HTR-8/SVneo (cell line): ENCODE measurements around the gene OR6C3.
"Not testable (repeated sequence)": the region's sequence is repeated elsewhere in the genome, so short reads cannot be mapped to it uniquely, and the experiment has no call there.

ENCODE experiments used
- DNase-seq: peaks from one replicate; pipeline ENCODE4 v3.0.0; 2011; ENCODE audit warnings: low spot score, mixed read lengths; ENCODE audit not compliant: insufficient read length
- FAIRE-seq: peaks from 2 replicates; lab custom pipeline; 2011; peaks lifted over from hg19 to GRCh38; lab: Jason Lieb, UNC

The OR6C3 gene

DNA sequence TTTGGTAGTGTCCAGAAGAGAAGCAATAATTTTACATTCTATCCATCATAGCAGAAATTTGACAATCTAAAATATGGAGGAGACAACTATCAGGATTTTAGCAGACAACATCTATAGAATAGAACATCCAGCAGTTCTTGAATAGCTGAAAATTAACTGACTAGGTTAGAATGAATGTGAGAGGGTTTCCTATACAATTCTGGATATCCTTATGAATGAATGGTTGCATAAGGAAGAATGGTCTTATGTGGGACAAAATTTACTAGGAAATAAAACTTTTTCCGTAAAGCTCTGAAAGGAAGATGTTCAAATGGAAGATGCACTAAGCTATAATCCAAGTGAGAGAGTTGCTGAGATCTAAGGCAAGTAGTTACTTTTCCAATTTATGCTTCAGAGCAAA lies at the start of gene OR6C3:
OR6C3 (plus strand) TSS at position 301 of the 400 bp plus-strand sequence. CDS start 955 bp downstream, outside the sequence.
- no peak for FAIRE-seq

DNA sequence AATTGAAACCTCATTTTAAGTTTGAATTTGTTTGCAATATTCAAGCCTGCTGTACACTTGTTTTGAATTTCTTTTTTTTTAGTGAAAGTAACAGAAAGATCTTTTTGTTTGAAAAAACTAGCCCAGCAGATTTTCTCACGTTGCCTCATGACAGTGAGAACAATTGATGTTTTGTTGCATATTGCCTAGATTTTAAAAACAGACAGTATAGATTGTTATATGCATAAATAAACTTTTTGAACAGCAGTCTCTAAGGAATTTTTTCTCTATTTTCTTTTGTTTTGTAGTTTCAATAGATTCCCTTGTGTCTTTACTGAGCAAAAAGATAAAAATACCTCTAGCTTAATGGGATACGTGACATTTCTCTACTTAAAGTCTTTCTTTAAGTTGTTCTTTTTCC lies 49.6 kb upstream of the OR6C3 start:
- FAIRE-seq: no peak
- DNase-seq: no peak

More for the DNA sequence above, at the start of gene OR6C3:
- DNase-seq: no peak

DNA sequence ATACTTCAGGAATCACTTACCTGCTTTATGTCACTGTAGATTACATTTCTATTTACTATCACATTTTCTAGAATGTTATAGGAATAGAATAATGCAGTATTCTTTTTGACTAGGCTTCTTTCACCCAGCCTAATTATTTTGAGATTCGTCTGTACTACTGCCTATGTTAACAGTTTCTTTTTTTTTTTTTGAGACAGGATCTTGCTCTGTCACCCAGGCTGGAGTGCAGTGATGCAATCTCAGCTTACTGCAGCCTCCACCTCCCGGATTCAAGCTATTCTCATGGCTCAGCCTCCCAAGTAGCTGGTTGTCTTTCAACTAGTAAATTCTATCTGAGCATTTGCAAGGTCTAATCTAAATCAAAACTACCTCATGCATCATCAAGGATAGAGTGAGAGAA lies 40.5 kb upstream of the OR6C3 start:
- FAIRE-seq (no peak), DNase-seq (no peak)

DNA sequence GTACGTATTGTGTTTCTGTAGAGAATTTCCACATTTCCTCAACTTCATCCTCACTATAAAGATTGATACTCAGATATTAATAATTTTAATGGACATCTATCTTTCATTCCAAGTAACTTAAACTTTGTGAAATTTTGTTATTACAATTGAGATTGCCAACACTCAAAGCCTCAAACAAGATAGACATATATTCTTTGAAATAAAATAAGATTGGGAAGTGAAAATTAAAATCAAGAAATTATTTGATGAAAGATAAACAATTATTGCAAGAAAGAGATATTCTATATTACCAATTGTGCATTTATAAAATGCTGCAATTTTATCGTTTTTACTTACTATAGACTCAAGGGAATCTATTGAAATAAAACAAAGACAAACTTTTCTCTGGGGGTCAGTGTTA lies 34.1 kb upstream of the OR6C3 start, which contains the start of gene OR6C6:
OR6C6 (minus strand) TSS at position 101 of the 400 bp plus-strand sequence. CDS start 1,337 bp downstream, outside the sequence.
- FAIRE-seq: no peak

DNA sequence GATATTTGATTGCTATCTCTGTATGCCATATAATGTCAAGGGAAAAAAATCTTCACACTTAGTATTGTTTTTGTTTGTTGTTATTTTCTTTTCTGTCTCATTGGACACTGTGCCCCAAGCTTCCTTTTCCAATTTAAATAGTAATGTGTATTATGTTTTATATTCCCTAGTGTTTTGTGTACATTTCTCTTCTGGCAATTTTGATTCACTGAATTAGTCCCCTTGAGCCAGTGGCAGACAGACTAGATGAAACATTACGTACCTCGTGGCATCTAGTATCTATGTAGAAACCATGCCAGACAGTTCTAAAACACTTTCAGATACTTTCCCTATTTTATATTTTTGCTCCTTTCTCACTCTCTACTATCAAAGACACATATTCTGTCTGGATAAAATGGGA lies 16.5 kb upstream of the OR6C3 start, which contains the start of gene OR6C1:
OR6C1 (plus strand) TSS at position 301 of the 400 bp plus-strand sequence. CDS start 6,257 bp downstream, outside the sequence.
- DNase-seq: no peak

More for the DNA sequence above, 34.1 kb upstream of the OR6C3 start, which contains the start of gene OR6C6:
- DNase-seq: no peak

DNA sequence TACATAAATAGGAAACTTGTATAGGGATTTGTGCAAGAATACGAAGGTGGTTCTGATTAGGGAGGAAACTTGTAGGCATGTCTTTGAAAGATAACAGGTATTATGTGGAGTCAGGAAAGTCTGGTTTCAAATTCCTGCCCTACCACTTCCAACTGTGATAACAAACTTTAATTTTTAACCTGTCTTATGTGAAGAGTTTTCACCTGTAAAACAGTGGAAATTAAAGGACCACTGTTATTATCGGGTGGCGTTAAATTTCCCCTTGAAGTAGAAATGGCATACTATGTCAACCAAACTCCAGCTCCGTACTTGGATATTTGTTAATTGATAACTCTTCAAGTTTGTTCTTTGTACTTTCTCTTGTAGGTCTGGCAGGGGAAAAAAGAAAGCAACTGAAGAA lies 10.3 kb upstream of the OR6C3 start:
- FAIRE-seq: no peak

More for the DNA sequence above, 16.5 kb upstream of the OR6C3 start, which contains the start of gene OR6C1:
- no peak for FAIRE-seq

DNA sequence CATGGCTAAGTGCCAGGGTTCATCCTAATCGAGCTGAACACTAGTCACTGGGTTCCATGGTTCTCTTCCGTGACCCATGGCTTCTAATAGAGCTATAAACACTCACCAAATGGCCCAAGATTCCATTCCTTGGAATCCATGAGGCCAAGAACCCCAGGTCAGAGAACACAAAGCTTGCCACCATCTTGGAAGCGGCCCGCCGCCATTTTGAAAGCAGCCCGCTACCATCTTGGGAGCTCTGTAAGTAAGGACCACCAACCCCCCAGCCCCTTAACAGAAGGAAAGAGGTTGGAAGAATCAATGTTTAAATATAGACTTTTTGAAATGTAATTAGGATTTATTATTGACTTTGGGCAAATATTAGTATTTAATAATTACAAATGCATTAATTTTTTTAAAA lies 4.7 kb upstream of the OR6C3 start:
- not testable (repeated sequence) for DNase-seq, FAIRE-seq

More for the DNA sequence above, 10.3 kb upstream of the OR6C3 start:
- no peak for DNase-seq

DNA sequence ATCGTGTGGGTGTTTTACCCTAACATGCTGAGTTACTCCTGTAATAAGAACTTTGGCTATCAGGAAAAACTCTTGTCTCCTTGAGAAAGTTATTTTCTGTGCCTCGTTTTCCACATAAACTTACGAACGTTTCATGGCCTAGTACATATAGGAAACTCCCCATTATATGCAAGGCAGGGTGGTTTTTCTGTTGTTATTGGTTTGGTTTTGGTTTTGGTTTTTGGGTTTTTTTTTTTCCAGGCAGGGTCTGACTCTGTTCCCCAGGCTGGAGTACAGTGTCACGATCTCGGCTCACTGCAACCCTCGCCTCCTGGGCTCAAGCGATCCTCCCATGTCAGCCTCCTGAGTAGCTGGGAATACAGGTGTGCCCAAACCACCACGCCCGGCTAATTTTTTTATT lies 5.5 kb downstream of the OR6C3 start:
- no peak for DNase-seq
- FAIRE-seq: no peak

DNA sequence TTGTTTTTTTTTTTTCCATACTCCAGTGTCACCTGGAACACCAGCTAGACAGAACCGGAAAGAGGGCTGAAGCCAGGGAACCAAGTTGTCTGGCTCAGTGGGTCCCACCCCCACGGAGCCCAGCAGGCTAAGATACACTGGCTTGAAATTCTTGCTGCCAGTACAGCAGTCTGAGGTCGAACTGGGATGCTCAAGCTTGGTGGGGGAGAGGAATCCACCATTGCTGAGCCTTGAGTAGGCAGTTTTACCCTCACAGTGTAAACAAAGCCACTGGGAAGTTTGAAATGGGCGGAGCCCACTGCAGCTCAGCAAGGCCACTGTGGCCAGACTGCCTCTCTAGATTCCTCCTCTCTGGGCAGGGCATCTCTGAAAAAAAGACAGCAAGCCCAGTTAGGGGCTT lies 24.8 kb downstream of the OR6C3 start:
- not testable (repeated sequence) for FAIRE-seq, DNase-seq

DNA sequence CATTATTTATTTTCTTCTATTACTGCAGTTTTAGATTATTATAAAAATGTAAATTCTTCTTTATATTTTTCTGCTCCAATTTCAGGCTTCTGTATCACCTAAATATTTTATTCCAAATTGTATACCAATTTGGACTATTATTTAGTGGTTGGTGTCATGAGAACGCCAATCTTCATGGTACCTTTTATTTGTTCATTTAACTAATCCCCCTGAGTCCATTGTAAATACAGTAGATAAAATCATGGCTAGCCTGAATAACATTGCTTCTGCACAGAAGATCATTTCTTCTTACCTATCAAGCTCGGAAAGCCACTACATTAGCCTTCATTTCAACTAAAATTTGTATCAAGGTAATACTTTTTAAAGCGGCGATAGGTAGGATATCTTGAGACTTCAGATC lies 32.1 kb downstream of the OR6C3 start, which contains the start of gene OR6C75:
OR6C75 (plus strand) TSS at position 301 of the 400 bp plus-strand sequence. CDS start 2,136 bp downstream, outside the sequence.
- DNase-seq (no peak), FAIRE-seq (no peak)

DNA sequence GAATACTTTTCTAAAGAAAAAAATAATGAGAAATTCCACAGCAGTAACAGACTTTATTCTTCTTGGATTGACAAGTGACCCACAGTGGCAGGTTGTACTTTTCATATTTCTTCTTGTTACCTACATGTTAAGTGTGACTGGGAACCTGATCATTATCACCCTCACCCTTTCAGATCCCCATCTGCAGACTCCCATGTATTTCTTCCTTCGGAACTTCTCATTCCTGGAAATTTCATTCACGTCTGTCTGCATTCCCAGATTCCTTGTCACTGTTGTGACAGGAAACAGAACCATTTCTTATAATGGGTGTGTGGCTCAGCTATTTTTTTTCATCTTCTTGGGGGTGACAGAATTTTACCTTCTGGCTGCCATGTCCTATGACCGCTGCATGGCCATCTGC lies 34.5 kb downstream of the OR6C3 start:
- FAIRE-seq (no peak), DNase-seq (no peak)

DNA sequence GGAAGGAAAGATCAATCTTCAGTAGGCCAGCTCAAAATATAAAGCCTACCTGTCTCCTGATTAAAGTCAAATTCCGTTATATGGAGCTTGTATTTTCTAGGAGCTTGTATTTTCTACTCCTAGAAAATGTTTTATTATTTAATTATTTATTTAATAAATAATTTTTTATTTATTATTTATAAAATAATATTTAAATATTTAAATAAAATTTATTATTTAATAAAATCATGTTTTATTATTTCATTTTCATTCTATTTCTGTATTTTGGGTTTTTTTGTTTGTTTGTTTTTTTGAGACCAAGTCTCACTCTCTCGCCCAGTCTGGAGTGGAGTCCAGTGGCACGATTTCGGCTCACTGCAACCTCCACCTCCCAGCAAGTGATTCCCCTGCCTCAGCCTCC lies 42.0 kb downstream of the OR6C3 start:
- DNase-seq: no peak
- no peak for FAIRE-seq
